ENCODE data around the gene P2RX6.

The P2RX6 gene

DNA sequence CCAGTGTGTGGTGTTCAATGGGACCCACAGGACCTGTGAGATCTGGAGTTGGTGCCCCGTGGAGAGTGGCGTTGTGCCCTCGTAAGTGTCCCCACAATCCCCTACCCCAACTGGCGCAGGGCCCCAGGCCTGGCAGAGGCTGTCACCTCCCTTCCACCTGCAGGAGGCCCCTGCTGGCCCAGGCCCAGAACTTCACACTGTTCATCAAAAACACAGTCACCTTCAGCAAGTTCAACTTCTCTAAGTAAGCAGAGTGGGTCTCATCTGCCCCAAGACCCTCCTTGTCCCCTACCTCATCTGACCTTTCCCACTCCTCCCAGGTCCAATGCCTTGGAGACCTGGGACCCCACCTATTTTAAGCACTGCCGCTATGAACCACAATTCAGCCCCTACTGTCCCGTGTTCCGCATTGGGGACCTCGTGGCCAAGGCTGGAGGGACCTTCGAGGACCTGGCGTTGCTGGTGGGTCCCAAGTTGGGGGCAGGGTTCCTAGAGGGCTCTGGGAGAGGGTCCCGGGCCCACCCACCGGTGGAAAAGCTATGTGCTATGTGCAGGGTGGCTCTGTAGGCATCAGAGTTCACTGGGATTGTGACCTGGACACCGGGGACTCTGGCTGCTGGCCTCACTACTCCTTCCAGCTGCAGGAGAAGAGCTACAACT is 8.1 kb downstream of the P2RX6 start:
- no peaks in the 10 kb centered on the region for H3K27me3 ChIP-seq (replicated peaks)
- no peak overlapping the region for H3K4me3 ChIP-seq (ENCODE audit: low read depth, low read length)
- in situ Hi-C loops (cut with HindIII; ENCODE audit: low pct_ligation_motif_present, low sequenced_read_pairs), result no loop called here
- no peaks in the 10 kb centered on the region for H3K36me3 ChIP-seq (replicated peaks)
- TF ChIP-seq, protein P1, sequence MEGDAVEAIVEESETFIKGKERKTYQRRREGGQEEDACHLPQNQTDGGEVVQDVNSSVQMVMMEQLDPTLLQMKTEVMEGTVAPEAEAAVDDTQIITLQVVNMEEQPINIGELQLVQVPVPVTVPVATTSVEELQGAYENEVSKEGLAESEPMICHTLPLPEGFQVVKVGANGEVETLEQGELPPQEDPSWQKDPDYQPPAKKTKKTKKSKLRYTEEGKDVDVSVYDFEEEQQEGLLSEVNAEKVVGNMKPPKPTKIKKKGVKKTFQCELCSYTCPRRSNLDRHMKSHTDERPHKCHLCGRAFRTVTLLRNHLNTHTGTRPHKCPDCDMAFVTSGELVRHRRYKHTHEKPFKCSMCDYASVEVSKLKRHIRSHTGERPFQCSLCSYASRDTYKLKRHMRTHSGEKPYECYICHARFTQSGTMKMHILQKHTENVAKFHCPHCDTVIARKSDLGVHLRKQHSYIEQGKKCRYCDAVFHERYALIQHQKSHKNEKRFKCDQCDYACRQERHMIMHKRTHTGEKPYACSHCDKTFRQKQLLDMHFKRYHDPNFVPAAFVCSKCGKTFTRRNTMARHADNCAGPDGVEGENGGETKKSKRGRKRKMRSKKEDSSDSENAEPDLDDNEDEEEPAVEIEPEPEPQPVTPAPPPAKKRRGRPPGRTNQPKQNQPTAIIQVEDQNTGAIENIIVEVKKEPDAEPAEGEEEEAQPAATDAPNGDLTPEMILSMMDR (IDR thresholded peaks at IDR 0.05; ENCODE audit: low read depth, low read length, missing control alignments), result peak; percentile 11
- no peak overlapping the region for H3K27ac ChIP-seq
- DNase-seq, result no peak

DNA sequence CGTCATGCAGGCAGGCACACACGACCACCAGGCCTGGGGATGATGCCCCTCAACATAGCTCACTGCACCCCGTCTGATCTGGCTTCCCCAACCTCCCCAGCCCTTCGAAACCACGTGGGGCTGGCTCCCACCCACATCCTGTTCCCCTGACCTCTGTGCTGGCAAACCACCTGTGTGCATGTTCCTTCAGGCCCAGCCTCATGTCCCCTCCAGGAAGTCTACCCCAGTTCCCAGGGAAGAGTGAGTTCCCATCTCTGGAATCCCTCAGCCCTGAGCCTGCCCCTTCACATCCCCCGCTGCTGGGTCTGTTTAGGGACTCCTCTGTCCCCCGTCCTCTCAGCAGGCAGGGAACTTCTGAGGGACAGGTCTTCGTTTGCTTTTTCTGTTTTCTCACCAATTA is 10.3 kb downstream of the P2RX6 start:
- Histone ChIP-seq H3K27me3 (replicated peaks) (peaks cover 3% of the 10 kb centered on the region), H3K36me3 (replicated peaks) (no peaks in the 10 kb centered on the region), H3K27ac (no peak overlapping the region), H3K4me3 (ENCODE audit: low read depth, low read length) (no peak overlapping the region)
- in situ Hi-C loops (cut with HindIII; ENCODE audit: low pct_ligation_motif_present, low sequenced_read_pairs), result no loop called here
- TF ChIP-seq, protein P1 (IDR thresholded peaks at IDR 0.05; ENCODE audit: low read depth, low read length, missing control alignments), result no peak
- no peak for DNase-seq

DNA sequence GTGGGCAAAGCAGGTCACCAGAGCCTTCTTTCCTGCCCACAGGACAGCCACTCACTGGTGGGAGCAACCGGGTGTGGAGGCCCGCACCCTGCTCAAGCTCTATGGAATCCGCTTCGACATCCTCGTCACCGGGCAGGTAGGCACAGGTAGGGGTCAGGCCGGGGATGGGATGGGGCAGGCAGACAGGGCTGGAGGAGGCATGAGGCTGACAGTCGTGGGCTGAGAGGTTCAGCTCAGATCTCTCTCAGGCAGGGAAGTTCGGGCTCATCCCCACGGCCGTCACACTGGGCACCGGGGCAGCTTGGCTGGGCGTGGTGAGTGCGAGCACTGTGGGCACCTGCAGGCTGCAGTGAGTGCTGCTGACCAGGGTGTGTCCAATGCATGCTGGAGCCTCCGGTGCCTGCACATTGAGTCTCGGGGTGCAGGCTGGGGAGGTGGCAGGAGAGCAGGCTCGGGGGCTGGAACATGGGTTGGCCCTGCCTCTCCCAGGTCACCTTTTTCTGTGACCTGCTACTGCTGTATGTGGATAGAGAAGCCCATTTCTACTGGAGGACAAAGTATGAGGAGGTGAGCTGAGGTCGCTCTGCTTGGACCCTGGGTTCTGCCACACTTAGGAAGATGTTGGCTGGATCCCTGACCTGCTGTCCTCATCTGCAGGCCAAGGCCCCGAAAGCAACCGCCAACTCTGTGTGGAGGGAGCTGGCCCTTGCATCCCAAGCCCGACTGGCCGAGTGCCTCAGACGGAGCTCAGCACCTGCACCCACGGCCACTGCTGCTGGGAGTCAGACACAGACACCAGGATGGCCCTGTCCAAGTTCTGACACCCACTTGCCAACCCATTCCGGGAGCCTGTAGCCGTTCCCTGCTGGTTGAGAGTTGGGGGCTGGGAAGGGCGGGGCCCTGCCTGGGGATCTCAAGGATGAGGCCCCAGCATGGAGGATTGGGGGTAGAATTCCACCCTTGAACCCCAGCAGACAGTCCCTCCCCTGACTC is 11.1 kb downstream of the P2RX6 start:
- in situ Hi-C loops (cut with HindIII; ENCODE audit: low pct_ligation_motif_present, low sequenced_read_pairs), result no loop called here
- TF ChIP-seq, protein P1 (IDR thresholded peaks at IDR 0.05; ENCODE audit: low read depth, low read length, missing control alignments), result no peak
- Histone ChIP-seq H3K36me3 (replicated peaks) (no peaks in the 10 kb centered on the region), H3K4me3 (ENCODE audit: low read depth, low read length) (no peak overlapping the region), H3K27me3 (replicated peaks) (peaks cover 8% of the 10 kb centered on the region), H3K27ac (no peak overlapping the region)
- no peak for DNase-seq

DNA sequence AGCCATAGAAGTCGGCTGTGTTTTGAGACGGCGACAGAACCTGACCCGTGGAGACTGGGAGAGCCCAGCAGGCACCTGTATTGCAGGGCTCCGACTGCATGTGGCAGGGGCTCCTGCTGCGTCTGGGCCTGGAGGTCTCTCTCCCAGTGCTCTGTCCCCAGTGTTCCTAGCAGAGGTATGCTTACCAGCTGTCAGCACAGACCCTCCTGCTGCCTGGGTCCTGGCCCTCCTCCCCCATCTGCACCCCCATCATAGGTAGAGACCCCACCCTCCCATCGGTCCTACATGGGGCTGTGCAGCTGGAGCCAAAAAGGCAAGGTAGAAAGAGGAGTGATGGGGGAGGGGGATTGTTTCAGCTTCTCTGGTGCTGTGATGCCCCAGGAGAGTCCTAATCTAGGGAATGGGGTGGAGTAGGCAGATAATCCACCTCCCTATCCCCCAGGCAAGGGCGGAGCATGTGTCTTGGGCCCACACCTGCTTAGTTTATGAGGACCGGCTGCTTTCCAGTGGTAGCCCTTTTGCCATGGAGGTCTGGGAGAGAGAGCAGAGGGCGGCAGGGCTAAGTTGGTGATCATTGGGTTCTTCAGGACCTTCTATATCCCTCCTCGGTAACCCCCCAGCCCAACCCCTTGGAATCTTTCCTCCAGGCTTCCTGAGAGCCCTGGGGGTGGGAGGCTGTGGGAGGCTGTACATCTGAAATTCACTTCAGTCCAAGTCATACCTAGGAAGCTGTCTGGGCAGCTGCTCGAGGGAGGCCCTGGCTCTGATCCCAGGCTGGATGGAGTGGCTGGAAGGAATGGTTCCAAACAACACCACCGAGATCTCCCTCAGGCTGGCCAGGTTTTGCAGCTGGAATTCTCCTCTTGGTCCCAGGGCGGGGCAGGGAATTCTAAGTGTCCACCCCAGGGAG is 12.1 kb downstream of the P2RX6 start:
- in situ Hi-C loops (cut with HindIII; ENCODE audit: low pct_ligation_motif_present, low sequenced_read_pairs), result no loop called here
- Histone ChIP-seq H3K4me3 (ENCODE audit: low read depth, low read length) (no peak overlapping the region), H3K36me3 (replicated peaks) (no peaks in the 10 kb centered on the region), H3K27me3 (replicated peaks) (peaks cover 18% of the 10 kb centered on the region), H3K27ac (no peak overlapping the region)
- TF ChIP-seq, protein P1 (IDR thresholded peaks at IDR 0.05; ENCODE audit: low read depth, low read length, missing control alignments), result no peak
- peak; percentile 22 for DNase-seq
